OCI-LY3 (cell line): ENCODE measurements around the gene ZNF423.

Experiments
- EZH2phosphoT487 ChIP-seq: fragments of 200-600 bp; shearing (Covaris generic); IDR thresholded peaks from 2 replicates; pipeline ENCODE4 v1.6.1; 2018; ENCODE audit warnings: antibody characterized with exemption, mixed run types, low read depth
- TF ChIP-seq, protein P1 (sequence below): fragments of 200-600, 300-600 bp; sonication (generic); IDR thresholded peaks from 2 replicates; pipeline ENCODE4 v1.5.1; 2014; ENCODE audit warnings: antibody characterized with exemption, low read length, low read depth

DNA sequence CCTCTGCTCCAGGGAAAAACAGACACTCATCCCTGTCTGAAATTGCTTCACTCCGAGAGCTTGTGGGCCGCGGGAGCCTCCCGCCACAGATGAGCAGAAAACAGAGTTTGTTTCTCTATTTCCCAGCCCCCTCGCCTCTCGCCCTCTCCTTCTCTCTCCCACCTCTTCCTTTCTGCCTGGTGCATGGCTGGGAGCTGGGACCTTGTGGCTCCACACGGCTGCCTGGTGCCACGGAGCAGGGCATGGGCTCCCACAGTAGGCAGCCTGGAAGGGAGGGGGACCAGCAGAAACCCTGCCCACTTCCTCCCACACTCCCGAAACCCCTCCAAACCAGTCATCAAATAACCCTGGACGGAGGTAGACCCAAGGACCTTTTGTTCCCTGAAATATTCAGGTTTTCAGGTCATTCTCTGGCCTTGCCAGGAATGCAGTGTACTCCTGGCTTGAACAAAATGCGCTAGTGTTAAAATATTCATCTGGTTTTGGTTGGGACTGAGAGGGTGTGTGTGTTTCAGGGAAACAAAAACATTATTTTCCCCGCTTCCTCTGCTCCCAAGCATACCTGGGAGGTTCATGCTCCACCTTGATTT is 277.4 kb downstream of the ZNF423 start:
- TF ChIP-seq, protein P1, sequence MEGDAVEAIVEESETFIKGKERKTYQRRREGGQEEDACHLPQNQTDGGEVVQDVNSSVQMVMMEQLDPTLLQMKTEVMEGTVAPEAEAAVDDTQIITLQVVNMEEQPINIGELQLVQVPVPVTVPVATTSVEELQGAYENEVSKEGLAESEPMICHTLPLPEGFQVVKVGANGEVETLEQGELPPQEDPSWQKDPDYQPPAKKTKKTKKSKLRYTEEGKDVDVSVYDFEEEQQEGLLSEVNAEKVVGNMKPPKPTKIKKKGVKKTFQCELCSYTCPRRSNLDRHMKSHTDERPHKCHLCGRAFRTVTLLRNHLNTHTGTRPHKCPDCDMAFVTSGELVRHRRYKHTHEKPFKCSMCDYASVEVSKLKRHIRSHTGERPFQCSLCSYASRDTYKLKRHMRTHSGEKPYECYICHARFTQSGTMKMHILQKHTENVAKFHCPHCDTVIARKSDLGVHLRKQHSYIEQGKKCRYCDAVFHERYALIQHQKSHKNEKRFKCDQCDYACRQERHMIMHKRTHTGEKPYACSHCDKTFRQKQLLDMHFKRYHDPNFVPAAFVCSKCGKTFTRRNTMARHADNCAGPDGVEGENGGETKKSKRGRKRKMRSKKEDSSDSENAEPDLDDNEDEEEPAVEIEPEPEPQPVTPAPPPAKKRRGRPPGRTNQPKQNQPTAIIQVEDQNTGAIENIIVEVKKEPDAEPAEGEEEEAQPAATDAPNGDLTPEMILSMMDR, result no peak
- no peak for TF ChIP-seq EZH2phosphoT487
